ENCODE results near the gene LAMC1. TPM values are rescaled to one million over a fixed set of nuclear protein-coding genes. Genes with fewer than 3 reads are reported as not detected.

LAMC1 gene
- polyA plus RNA-seq, 1 of the 3 experiments (the other 2 are of a cell fraction), result 101 TPM

DNA sequence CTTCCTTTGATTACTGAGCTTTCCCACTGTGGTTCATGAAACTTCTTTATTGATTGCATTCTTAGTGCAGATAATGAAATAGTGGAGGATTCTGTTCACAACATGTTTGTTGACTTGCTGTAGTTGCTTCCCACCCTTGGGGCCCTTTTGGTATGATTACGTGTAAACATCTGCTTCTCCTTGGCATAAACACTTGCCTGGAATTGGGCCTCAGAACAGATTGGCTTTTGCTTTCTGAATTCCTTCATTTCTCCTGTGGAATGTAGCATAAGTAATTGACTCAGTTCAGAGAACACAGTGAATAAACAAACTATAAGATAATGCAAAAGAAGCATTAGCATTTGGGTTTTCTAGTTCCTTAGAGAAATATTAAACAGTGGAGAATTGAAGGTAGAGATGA lies 103.3 kb downstream of the LAMC1 start (continued):
- TF ChIP-seq NRF1 (IDR thresholded peaks at IDR 0.05; ENCODE audit: low read depth, low read length) (no peak), MXI1 (IDR thresholded peaks at IDR 0.05; ENCODE audit: low read depth, low read length) (no peak)

DNA sequence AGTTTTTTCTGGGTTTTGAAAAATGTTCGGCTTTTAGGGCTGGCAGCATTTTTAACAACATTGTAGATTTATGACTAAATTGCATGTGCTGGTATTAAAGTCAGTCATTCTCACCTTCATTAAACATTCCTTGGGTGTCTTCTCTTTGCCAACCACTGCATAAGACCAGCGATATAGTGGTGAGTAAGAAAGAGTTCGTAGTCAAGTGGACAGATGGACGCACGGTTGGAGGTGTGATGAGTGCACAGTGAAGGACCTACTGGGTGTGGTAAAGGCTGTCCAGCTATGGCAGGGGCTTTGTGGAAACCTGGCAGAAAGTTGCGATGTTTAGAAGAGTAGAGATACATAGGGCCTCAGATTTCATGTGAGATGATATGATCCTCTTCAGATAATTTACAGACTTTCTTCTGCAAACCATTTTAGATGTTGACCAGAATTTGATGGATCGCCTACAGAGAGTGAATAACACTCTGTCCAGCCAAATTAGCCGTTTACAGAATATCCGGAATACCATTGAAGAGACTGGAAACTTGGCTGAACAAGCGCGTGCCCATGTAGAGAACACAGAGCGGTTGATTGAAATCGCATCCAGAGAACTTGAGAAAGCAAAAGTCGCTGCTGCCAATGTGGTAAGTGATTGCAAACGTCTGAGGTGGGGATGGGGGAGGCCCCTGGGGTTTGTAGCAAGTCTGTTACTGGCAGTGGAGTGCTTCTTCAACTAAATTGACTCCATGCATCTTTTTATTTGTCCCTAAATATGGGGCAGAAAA lies 106.9 kb downstream of the LAMC1 start:
- Histone ChIP-seq H3K36me3 (replicated peaks in 1 of 2; ENCODE audit: control insufficient read depth in 1 of 2, insufficient read depth in 2 of 2, low read length in 1 of 2) (peaks cover 88 to 94% of the 10 kb centered on the region in 2 experiments), H3K4me3 (ENCODE audit: low read depth in 2 of 2, low read length in 1 of 2) (no peak overlapping the region), H3K79me2 (ENCODE audit: insufficient read depth) (no peaks in the 10 kb centered on the region), H3F3A (replicated peaks; ENCODE audit: insufficient read depth) (no peaks in the 10 kb centered on the region), H3K9me2 (no peaks in the 10 kb centered on the region), H3K4me1 (ENCODE audit: control insufficient read depth in 1 of 2, insufficient read depth in 2 of 2, low read depth in 1 of 2, low read length in 1 of 2) (no peaks in the 10 kb centered on the region), H3K27me3 (ENCODE audit: insufficient read depth) (no peaks in the 10 kb centered on the region), H3K9ac (no peak overlapping the region), H3K27ac (ENCODE audit: low read depth in 2 of 2, low read length in 1 of 2) (no peak overlapping the region), H4K20me1 (ENCODE audit: insufficient read depth) (no peaks in the 10 kb centered on the region), H3K9me3 (no peaks in the 10 kb centered on the region), H2AFZ (ENCODE audit: low read depth) (no peak overlapping the region), H3K4me2 (no peak overlapping the region)
- CTCF ChIA-PET, result no interaction called here
- no peak for DNase-seq
- POLR2A ChIA-PET, result no interaction called here
- WGBS (ENCODE audit: low lambda C conversion rate), result 90% methylated on average over 15 of the region's 15 CpGs
- no peak for TF ChIP-seq GABPA (IDR thresholded peaks at IDR 0.05; ENCODE audit: low read depth)
- TF ChIP-seq YY1 (IDR thresholded peaks at IDR 0.05; ENCODE audit: low read depth), result no peak
- no peak for TF ChIP-seq MAX (IDR thresholded peaks at IDR 0.05; ENCODE audit: low read depth)
- TF ChIP-seq TCF12 (IDR thresholded peaks at IDR 0.05), result no peak
- no peak for TF ChIP-seq CHD2 (IDR thresholded peaks at IDR 0.05; ENCODE audit: low read length, partially characterized antibody)
- TF ChIP-seq TEAD4 (IDR thresholded peaks at IDR 0.05; ENCODE audit: borderline replicate concordance, insufficient read depth), result no peak
- TF ChIP-seq NRF1 (IDR thresholded peaks at IDR 0.05; ENCODE audit: low read depth, low read length), result no peak
- TF ChIP-seq EZH2phosphoT487 (IDR thresholded peaks at IDR 0.05; ENCODE audit: borderline replicate concordance, low read depth), result no peak
- TF ChIP-seq FOSL2 (IDR thresholded peaks at IDR 0.05; ENCODE audit: borderline replicate concordance, low read depth), result no peak
- no peak for TF ChIP-seq RAD21 (IDR thresholded peaks at IDR 0.05; ENCODE audit: low read length)
- TF ChIP-seq, protein P1, sequence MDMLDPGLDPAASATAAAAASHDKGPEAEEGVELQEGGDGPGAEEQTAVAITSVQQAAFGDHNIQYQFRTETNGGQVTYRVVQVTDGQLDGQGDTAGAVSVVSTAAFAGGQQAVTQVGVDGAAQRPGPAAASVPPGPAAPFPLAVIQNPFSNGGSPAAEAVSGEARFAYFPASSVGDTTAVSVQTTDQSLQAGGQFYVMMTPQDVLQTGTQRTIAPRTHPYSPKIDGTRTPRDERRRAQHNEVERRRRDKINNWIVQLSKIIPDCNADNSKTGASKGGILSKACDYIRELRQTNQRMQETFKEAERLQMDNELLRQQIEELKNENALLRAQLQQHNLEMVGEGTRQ (IDR thresholded peaks at IDR 0.05; ENCODE audit: borderline replicate concordance, low read depth, low read length), result no peak
- no peak for TF ChIP-seq RXRA (IDR thresholded peaks at IDR 0.05; ENCODE audit: borderline replicate concordance, low read depth)
- no peak for TF ChIP-seq IRF3 (IDR thresholded peaks at IDR 0.05; ENCODE audit: low read depth, low read length)
- TF ChIP-seq CTCF (IDR thresholded peaks at IDR 0.05), result no peak
- no peak for TF ChIP-seq PBX3 (IDR thresholded peaks at IDR 0.05)
- no peak for TF ChIP-seq RCOR1 (IDR thresholded peaks at IDR 0.05; ENCODE audit: low read length)
- no peak for TF ChIP-seq RFX5 (IDR thresholded peaks at IDR 0.05; ENCODE audit: low read length)
- TF ChIP-seq GATA2 (CRISPR knock-in tag; IDR thresholded peaks at IDR 0.05), result no peak

Data from SK-N-SH (cell line).